Measurements from ENCODE around the gene C1orf21.

DNA sequence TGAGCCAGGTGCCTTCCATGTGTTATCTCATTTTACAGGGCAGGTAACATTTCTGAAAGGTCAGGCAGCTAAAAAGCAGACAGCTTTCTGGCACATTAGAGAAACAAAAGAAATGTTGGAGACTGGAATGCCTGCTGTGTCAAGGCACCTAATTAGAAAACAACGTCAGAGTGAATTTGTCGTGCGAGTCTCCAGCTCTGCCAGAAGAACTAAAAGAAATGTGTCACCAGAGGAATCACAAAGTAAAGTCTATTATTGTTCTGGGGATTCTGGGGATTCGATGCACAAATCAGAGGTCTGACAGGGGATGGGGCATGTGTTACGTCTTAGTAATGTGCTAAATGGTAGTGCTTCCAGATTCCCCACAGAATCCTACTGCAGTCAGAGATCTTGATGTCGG lies 278.5 kb downstream of the C1orf21 start:
- TF ChIP-seq GATA2 (IDR thresholded peaks at IDR 0.05; ENCODE audit: low read depth, low read length) (no peak), GATA3 (IDR thresholded peaks at IDR 0.05; ENCODE audit: low read depth, low read length) (no peak)
